Inflammatory macrophage (primary cell): ENCODE measurements around the gene RELT.

Experiments
- DNase-seq, 2 donors: peaks; one replicate each; pipeline ENCODE4 v3.0.0-alpha.2; 2020 to 2022

Gene RELT

DNA sequence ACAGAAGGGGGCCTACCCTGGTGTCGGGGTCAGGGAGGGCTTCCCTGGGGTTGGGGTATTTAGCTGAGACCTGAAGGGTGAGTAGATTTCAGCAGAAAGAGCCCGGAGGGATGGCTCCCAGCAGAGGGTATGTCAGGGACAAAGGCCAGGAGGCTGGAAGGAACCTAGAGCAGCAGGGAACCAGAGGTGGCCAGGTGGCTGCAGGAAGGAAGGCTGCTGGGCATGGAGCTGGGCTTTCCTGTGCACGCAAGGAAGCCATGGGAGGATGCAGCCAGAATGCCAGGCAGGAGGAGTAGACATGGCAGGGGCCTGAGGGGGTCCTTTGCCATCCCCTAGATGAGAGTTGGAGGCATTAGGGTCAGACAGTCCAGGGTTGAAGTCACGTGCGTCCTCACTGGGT is 27.4 kb upstream of the RELT start:
- DNase-seq = no peak

DNA sequence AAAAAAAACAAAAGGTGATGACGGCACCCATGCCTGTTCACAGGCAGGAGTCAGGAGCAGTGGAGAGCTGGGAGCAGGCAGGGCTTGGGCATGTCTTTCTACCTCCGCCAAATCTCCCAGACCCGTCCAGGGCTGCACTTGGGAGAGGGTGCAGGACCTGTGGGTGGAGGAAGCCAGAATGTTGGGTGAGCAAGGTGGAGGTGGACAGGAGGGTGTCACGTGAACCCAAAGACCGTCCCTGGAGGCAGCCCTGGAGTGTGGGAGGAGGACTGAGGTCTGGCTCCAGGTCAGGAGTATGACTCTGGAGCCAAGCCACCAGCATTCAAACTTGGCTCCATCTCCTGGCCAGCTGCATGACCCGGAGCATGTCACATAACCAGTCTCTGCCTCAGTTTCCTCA is 26.6 kb upstream of the RELT start:
- DNase-seq = no peak

- DNase-seq = peak; percentile 77 to 84
Observed at GRCh38 chr11:73350908-73351636, 25.1 kb upstream of the RELT start.

DNA sequence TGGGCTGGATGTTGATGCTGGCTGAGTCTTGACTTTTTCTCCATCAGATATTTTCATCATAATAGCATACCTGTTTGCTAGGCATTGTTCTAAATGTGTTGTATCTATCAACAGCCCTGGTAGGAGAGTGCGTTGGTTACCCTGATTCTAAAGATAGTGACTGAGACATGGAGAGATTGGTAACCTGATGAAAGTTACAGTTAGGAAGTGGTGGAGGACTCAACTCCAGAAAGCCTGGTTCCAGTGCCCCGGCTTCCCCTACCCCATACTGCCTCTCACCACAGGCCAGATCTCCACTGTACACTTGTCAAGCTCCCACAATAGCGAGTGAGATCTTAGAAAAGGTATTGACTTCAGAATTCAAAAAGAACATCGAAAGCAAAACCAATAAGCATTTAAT is 22.8 kb upstream of the RELT start:
- no peak for DNase-seq

GRCh38 chr11:73355109-73355508 is 21.1 kb upstream of the RELT start:
- no peak for DNase-seq

DNA sequence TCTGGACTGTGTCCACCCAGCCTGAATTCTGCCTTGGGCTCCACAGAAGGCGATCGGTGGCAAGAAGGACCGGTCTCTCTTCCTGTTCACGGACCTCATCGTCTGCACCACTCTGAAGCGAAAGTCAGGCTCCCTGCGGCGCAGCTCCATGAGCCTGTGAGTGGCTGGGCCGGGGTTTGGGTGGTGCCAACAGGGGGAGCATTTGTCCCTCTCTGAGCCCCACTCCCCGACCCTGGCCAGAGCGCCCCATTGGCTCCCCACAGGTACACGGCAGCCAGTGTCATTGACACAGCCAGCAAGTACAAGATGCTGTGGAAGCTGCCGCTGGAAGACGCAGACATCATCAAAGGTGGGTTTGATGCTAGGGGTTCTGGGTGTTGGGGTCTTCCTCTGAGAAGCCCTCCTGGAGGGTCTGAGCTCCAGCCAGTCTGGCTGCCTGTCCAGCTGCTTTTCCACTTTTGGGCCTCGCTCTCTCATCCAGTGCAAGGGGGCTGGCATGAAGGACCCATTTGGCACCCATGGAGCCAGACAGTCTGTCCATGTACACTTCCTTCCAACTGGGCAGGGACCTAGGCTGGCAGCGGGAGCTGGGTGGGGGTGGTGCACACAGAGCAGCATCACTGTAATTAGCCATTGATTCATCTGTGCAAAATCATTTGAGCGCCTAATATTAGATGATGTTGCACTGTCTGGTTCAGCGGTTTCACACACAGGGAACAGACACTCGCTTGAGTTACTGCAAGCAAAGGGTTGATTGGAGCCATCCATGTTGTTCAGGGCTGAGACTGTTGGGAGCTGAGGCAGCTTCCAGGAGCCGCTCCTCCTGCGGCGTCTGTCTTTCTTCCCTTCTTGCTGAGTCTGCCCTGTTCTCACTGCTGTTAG is 19.0 kb upstream of the RELT start:
- no peak for DNase-seq

GRCh38 chr11:73358071-73358470 is 18.1 kb upstream of the RELT start:
- no peak for DNase-seq

GRCh38 chr11:73359341-73359740 is 16.9 kb upstream of the RELT start:
- peak; percentile 21 to 55 for DNase-seq

- DNase-seq = no peak
Observed at GRCh38 chr11:73359930-73360742, 16.1 kb upstream of the RELT start.

DNA sequence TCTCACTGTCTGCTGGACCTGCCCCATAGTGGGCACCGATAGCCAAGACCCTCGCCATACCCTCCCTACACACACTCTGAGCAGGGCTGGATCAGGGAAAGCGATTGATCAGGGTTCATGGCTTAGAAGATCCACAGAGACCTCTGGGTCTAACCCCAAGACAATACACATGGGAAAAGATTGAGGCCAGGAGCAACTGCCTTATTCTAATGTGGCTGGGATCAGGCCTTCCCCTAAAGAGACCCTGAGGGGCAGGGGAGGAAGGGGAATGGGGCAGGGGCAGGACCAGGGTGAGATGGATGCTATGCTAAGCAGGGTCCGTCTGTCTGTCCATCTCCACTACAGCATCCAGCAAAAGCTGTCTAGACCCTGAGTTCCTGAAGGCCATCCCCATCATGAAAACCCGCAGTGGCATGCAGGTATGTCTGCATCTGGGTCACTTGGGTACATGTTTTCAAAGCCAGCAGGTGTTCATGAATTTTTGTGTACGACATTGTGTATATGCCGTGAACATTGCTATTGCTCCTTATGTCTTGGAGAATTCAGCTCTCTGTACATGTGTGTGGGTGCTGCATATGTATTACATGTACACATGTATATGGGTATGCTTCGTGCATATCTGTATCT is 15.3 kb upstream of the RELT start:
- DNase-seq = no peak

- DNase-seq = no peak
Observed at GRCh38 chr11:73361953-73362776, 14.0 kb upstream of the RELT start.

DNA sequence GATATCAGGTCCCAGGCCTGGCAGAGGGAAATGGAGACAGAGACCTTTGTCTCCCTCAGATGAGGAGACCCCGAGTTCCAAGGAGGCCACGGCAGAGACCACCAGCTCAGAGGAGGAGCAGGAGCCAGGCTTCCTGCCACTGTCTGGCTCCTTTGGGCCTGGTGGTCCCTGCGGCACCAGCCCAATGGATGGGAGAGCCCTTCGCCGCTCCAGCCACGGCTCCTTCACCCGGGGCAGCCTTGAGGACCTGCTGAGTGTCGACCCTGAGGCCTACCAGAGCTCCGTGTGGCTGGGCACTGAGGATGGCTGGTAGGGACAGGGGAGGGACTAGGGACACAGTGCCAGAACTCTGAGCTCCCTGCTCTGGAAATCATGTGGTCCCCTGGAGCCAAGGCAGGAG is 13.1 kb upstream of the RELT start:
- DNase-seq = no peak

- DNase-seq = no peak
Observed at GRCh38 chr11:73365352-73366264, 10.6 kb upstream of the RELT start.

GRCh38 chr11:73366265-73366610 is 10.0 kb upstream of the RELT start:
- DNase-seq = no peak

DNA sequence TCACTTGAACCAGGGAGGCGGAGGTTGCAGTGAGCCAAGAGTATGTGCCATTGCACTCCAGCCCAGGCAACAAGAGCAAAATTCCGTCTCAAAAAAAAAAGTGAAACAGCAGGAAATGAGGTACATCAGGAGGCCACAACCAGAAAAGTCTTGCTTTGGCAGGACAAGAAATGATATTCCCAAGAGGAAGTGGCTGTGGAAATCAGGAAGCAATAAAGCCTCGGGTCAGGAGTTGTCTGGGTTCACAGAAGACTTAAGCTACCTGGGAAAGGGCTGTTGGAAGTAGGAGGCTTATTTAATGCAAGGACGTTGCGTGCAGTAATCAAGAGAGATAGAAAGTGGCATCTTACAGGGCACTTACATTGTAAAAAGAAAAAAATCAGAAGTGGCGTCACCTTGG is 9.2 kb upstream of the RELT start:
- DNase-seq = no peak

- DNase-seq = no peak
Observed at GRCh38 chr11:73367482-73368024, 8.6 kb upstream of the RELT start.

- peak in 1 of 2 donors; percentile 24 for DNase-seq
Observed at GRCh38 chr11:73372375-73372993, 3.7 kb upstream of the RELT start.

DNA sequence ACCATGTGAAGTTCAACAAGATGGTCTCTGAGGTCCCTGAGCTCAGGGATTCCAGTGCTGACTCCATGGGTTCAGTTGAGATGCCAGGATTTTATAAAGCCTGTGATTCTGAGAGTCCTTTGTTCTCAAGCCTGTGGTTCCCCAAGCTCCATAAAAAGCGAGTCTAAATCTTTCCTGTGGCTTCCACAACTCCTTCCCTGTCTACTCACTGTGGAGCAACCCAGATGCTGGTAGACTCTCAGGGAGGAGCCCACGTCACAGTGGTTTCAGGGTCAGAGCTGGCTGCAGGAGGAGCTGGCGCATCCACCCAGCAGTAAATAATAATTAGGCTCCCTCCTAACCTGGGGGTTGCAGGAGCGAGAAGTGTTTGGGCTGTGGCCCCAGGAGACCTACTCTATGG is 2.0 kb upstream of the RELT start:
- no peak for DNase-seq

DNA sequence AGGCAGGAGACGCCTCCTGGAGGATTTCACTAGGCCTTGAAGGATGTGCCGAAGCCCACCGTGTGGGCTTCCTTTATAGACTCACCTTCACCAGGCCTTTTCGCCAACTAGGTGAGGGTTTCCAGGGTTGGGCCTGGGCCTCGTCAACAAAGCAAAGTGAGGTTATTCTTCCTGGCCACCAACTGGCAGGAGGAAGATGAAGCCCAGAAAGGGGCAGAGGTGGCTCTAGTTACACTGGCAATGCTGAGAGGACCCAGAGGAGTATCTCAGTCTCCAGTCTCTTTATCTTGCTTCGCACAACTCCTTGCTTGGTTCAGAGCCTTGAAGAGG is 404 bp upstream of the RELT start:
- DNase-seq = no peak
